GM12878 (cell line): Measurements from ENCODE around the gene CRYL1. TPM values are rescaled to one million over a fixed set of nuclear protein-coding genes. Genes with fewer than 3 reads are reported as not detected.

Source experiments
- CBX3 ChIP-seq: fragments of 200-600 bp; sonication (generic); IDR thresholded peaks from 2 replicates; pipeline ENCODE4 v1.6.1; 2016; ENCODE audit warnings: low read depth, borderline replicate concordance
- DPF2 ChIP-seq: fragments of 450-650 bp; IDR thresholded peaks from 2 replicates; pipeline ENCODE4 v1.6.1; 2017; ENCODE audit warnings: mild to moderate bottlenecking
- EED ChIP-seq: sonication (generic); IDR thresholded peaks from 2 replicates; pipeline ENCODE4 v1.6.1; 2016; ENCODE audit warnings: antibody characterized with exemption, low read depth
- EGR1 ChIP-seq, 2 experiments: IDR thresholded peaks; 1 replicate in 1 of 2; 2 replicates in 1 of 2; pipeline ENCODE4 v1.6.1; 2011 to 2012; ENCODE audit warnings: low read depth in 2 of 2, low read length in 2 of 2, borderline replicate concordance in 1 of 2, mild to moderate bottlenecking in 1 of 2, moderate library complexity in 1 of 2
- ELK1 ChIP-seq: IDR thresholded peaks from 2 replicates; pipeline ENCODE4 v1.6.1; 2012; ENCODE audit warnings: low read depth, low read length, improper control_type of control experiment
- ETV6 ChIP-seq, 2 experiments: fragments of 450-650 bp in 1 of 2; IDR thresholded peaks in 1 of 2; conservative IDR thresholded peaks in 1 of 2; 2 replicates each; pipeline ENCODE4 v1.6.1; 2014; ENCODE audit warnings: antibody characterized with exemption in 1 of 2, borderline replicate concordance in 1 of 2, low read depth in 1 of 2, mild to moderate bottlenecking in 1 of 2, moderate library complexity in 1 of 2
- FOXK2 ChIP-seq: fragments of 450-650 bp; IDR thresholded peaks from 2 replicates; pipeline ENCODE4 v1.6.1; 2017; ENCODE audit warnings: mild to moderate bottlenecking, moderate library complexity
- GABPA ChIP-seq: IDR thresholded peaks from 2 replicates; pipeline ENCODE4 v1.6.1; 2014; ENCODE audit warnings: antibody characterized with exemption, low read depth, mild to moderate bottlenecking, inconsistent platforms
- HDAC2 ChIP-seq: fragments of 200-600 bp; sonication (generic); IDR thresholded peaks from 2 replicates; pipeline ENCODE4 v1.6.1; 2017
- IKZF1 ChIP-seq: fragments of 450-650 bp; conservative IDR thresholded peaks from 2 replicates; pipeline ENCODE4 v1.6.1; 2017; ENCODE audit warnings: antibody characterized with exemption, mild to moderate bottlenecking
- LARP7 ChIP-seq: fragments of 450-650 bp; IDR thresholded peaks from 2 replicates; pipeline ENCODE4 v1.6.1; 2017; ENCODE audit warnings: mild to moderate bottlenecking
- MLLT1 ChIP-seq: fragments of 450-650 bp; IDR thresholded peaks from 2 replicates; pipeline ENCODE4 v1.6.1; 2016; ENCODE audit warnings: mild to moderate bottlenecking
- MTA2 ChIP-seq: fragments of 450-650 bp; IDR thresholded peaks from 2 replicates; pipeline ENCODE4 v1.6.1; 2016; ENCODE audit warnings: low read depth, mild to moderate bottlenecking, moderate library complexity
- MYB ChIP-seq: fragments of 150-350 bp; IDR thresholded peaks from 2 replicates; pipeline ENCODE4 v1.6.1; 2014; ENCODE audit warnings: mild to moderate bottlenecking, low read depth, low read length, borderline replicate concordance
- MYC ChIP-seq: IDR thresholded peaks from 2 replicates; pipeline ENCODE4 v1.6.1; 2011; ENCODE audit warnings: mild to moderate bottlenecking, low read length, moderate library complexity, inconsistent platforms; ENCODE audit not compliant: insufficient read depth, insufficient replicate concordance, insufficient read length, severe bottlenecking
- NBN ChIP-seq: fragments of 450-650 bp; IDR thresholded peaks from 2 replicates; pipeline ENCODE4 v1.6.1; 2016
- PKNOX1 ChIP-seq: fragments of 450-650 bp; IDR thresholded peaks from 2 replicates; pipeline ENCODE4 v1.6.1; 2016; ENCODE audit warnings: mild to moderate bottlenecking
- POLR2AphosphoS2 ChIP-seq: IDR thresholded peaks from 2 replicates; pipeline ENCODE4 v1.6.1; 2011; ENCODE audit warnings: low read depth, mild to moderate bottlenecking, low read length, improper control_type of control experiment, moderate library complexity
- POLR2AphosphoS5 ChIP-seq: IDR thresholded peaks from 2 replicates; pipeline ENCODE4 v1.6.1; 2011; ENCODE audit warnings: mild to moderate bottlenecking, low read length, inconsistent platforms
- RAD51 ChIP-seq: fragments of 450-650 bp; IDR thresholded peaks from 2 replicates; pipeline ENCODE4 v1.6.1; 2016; ENCODE audit warnings: moderate library complexity, mild to moderate bottlenecking, inconsistent platforms
- RUNX3 ChIP-seq: IDR thresholded peaks from 2 replicates; pipeline ENCODE4 v1.6.1; 2012; ENCODE audit warnings: low read length, inconsistent platforms
- SIN3A ChIP-seq: IDR thresholded peaks from 2 replicates; pipeline ENCODE4 v1.6.1; 2012; ENCODE audit warnings: low read depth, low read length, improper control_type of control experiment
- SMAD5 ChIP-seq: IDR thresholded peaks from 2 replicates; pipeline ENCODE4 v1.6.1; 2016; ENCODE audit warnings: antibody characterized with exemption, low read depth
- STAT1 ChIP-seq: fragments of 450-650 bp; conservative IDR thresholded peaks from 2 replicates; pipeline ENCODE4 v1.6.1; 2014; ENCODE audit warnings: antibody characterized with exemption, mild to moderate bottlenecking
- TAF1 ChIP-seq: IDR thresholded peaks from 2 replicates; pipeline ENCODE4 v1.6.1; 2011; ENCODE audit warnings: mild to moderate bottlenecking, low read depth, low read length, borderline replicate concordance
- ZBED1 ChIP-seq: IDR thresholded peaks from 2 replicates; pipeline ENCODE4 v1.6.1; 2016; ENCODE audit warnings: borderline replicate concordance
- ZNF207 ChIP-seq: fragments of 450-650 bp; IDR thresholded peaks from 2 replicates; pipeline ENCODE4 v1.6.1; 2014; ENCODE audit warnings: antibody characterized with exemption, mild to moderate bottlenecking, borderline replicate concordance
- ZNF217 ChIP-seq: fragments of 450-650 bp; IDR thresholded peaks from 2 replicates; pipeline ENCODE4 v1.6.1; 2017; ENCODE audit warnings: antibody characterized with exemption, mild to moderate bottlenecking
- ZNF384 ChIP-seq: IDR thresholded peaks from 2 replicates; pipeline ENCODE4 v1.6.1; 2012; ENCODE audit warnings: low read depth, mild to moderate bottlenecking, low read length, improper control_type of control experiment, borderline replicate concordance
- polyA plus RNA-seq, 11 experiments: library from polyadenylated mRNA; depleted of rRNA in 4 of 11; unstranded in 6 of 11; stranded (reverse) in 5 of 11; fragments of >200 nt; fragmentation: Nextera tagmentation in 4 of 11; fragmentation: Illumina TruSeq in 1 of 11; extraction: Ambion mirVana in 4 of 11; extraction: Trizol in 1 of 11; gene quantifications; 1 replicate in 1 of 11; 2 replicates in 10 of 11; pipeline versions ENCODE4 v1.2.1 to v1.2.3, GENCODE V29; 2011 to 2016; ENCODE audit warnings: inconsistent platforms in 2 of 11, missing spikeins in 2 of 11, low read depth in 1 of 11
- total RNA-seq, 4 experiments: library from RNA; depleted of rRNA in 3 of 4; stranded (reverse); fragments of >200 nt in 3 of 4; fragmentation: Illumina TruSeq in 1 of 4; extraction: Trizol in 1 of 4; gene quantifications; 2 replicates each; pipeline versions ENCODE4 v1.2.1 to v1.2.3, GENCODE V29; 2013 to 2021

CRYL1 gene
- total and polyA plus RNA-seq, 10 of the 15 experiments (the other 5 are each of a cell fraction or from before 2014, with no cell fraction given), result 5.5 to 36.7 (median 12.2) TPM

- peak; percentile 85 for TF ChIP-seq MLLT1
- TF ChIP-seq RAD51, result no peak
- TF ChIP-seq ZBED1, result no peak
- TF ChIP-seq DPF2, result 0 out of 2 replicates have a peak, but pooled peaks have one; percentile 13
- TF ChIP-seq RUNX3, result no peak
- TF ChIP-seq ZNF384, result no peak
- TF ChIP-seq SMAD5, result peak; percentile 18; the same call in 1 of the 2 replicates
- peak; percentile 91 for TF ChIP-seq SIN3A
- 0 out of 2 replicates have a peak, but pooled peaks have one; percentile 30 for TF ChIP-seq NBN
- peak; percentile 16 to 96 for TF ChIP-seq EGR1 (IDR thresholded peaks at IDR 0.05; ENCODE audit: borderline replicate concordance in 1 of 2, low read depth in 2 of 2, low read length in 2 of 2)
- 0 out of 2 replicates have a peak, but pooled peaks have one; percentile 36 for TF ChIP-seq GABPA
- 0 out of 2 replicates have a peak, but pooled peaks have one; percentile 41 for TF ChIP-seq TAF1
- peak; percentile 57; the same call in 1 of the 2 replicates for TF ChIP-seq LARP7
- no peak for TF ChIP-seq ZNF207
- TF ChIP-seq FOXK2, result no peak
- TF ChIP-seq EED, result peak; percentile 2; the same call in 1 of the 2 replicates
- no peak for TF ChIP-seq ZNF217
- 0 out of 2 replicates have a peak, but pooled peaks have one; percentile 30 for TF ChIP-seq PKNOX1
- no peak for TF ChIP-seq MTA2
- TF ChIP-seq STAT1, result no peak
- no peak for TF ChIP-seq POLR2AphosphoS2
- TF ChIP-seq ELK1, result no peak
- TF ChIP-seq MYC, result no peak
- no peak for TF ChIP-seq HDAC2
- TF ChIP-seq POLR2AphosphoS5, result peak; percentile 66
- peak; percentile 79 for TF ChIP-seq IKZF1
- TF ChIP-seq MYB, result no peak
- no peak for TF ChIP-seq ETV6 (conservative IDR thresholded peaks at IDR 0.05 in 1 of 2, IDR thresholded peaks at IDR 0.05 in 1 of 2; ENCODE audit: borderline replicate concordance in 1 of 2, low read depth in 1 of 2)
- no peak for TF ChIP-seq CBX3
Measured at GRCh38 chr13:20566898-20567874, 41.5 kb upstream of the CRYL1 start, which contains the start of gene IFT88 (continued).
